ENCODE data around the gene SBNO2.

GRCh38 chr19:1109032-1109551 lies 65.0 kb downstream of the SBNO2 start:
- TF ChIP-seq POLR2A (IDR thresholded peaks at IDR 0.05) (no peak), POLR2AphosphoS5 (IDR thresholded peaks at IDR 0.05) (peak; percentile 42 to 84 (median 61))
- TF ChIP-seq, protein P1, sequence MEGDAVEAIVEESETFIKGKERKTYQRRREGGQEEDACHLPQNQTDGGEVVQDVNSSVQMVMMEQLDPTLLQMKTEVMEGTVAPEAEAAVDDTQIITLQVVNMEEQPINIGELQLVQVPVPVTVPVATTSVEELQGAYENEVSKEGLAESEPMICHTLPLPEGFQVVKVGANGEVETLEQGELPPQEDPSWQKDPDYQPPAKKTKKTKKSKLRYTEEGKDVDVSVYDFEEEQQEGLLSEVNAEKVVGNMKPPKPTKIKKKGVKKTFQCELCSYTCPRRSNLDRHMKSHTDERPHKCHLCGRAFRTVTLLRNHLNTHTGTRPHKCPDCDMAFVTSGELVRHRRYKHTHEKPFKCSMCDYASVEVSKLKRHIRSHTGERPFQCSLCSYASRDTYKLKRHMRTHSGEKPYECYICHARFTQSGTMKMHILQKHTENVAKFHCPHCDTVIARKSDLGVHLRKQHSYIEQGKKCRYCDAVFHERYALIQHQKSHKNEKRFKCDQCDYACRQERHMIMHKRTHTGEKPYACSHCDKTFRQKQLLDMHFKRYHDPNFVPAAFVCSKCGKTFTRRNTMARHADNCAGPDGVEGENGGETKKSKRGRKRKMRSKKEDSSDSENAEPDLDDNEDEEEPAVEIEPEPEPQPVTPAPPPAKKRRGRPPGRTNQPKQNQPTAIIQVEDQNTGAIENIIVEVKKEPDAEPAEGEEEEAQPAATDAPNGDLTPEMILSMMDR (IDR thresholded peaks at IDR 0.05 in 8 of 11, conservative IDR thresholded peaks at IDR 0.05 in 3 of 11), result no peak

Data from spleen (tissue), 7 donors.